IPS DF 6.9 (cell line): ENCODE measurements around the gene C2CD4B.
A peak's percentile ranks its signal among the peaks of the same experiment; 100 is the strongest.

Experiments used
- DNase-seq: peaks from one replicate; pipeline ENCODE4 v3.0.0-alpha.2; 2013; ENCODE audit warnings: low read depth, low spot score
- H3K27ac ChIP-seq: one replicate; pipeline ENCODE4 v1.5.1; 2013; ENCODE audit warnings: low read length, control low read depth
- H3K27me3 ChIP-seq: 2 replicates; pipeline ENCODE4 v1.6.1; 2013; ENCODE audit warnings: mild to moderate bottlenecking, low read length; ENCODE audit not compliant: control insufficient read depth, insufficient read depth
- H3K36me3 ChIP-seq: 2 replicates; pipeline ENCODE4 v1.6.1; 2013; ENCODE audit warnings: low read length; ENCODE audit not compliant: control insufficient read depth, insufficient read depth
- H3K4me1 ChIP-seq: 2 replicates; pipeline ENCODE4 v1.6.1; 2013; ENCODE audit warnings: low read length; ENCODE audit not compliant: control insufficient read depth, insufficient read depth
- H3K4me3 ChIP-seq: 2 replicates; pipeline ENCODE4 v1.5.1; 2013; ENCODE audit warnings: mild to moderate bottlenecking, low read length
- H3K9me3 ChIP-seq: 2 replicates; pipeline ENCODE4 v1.6.1; 2013; ENCODE audit warnings: low read length, inconsistent platforms; ENCODE audit not compliant: control insufficient read depth, insufficient read depth
- WGBS: extraction: QIAGEN DNeasy Blood & Tissue Kit; methylation state at CpG from one replicate; pipeline ENCODE4 v1.1.7; 2013; ENCODE audit warnings: mixed read lengths, missing lambda C conversion rate; ENCODE audit not compliant: insufficient read length, insufficient coverage; 5-methylcytosine and 5-hydroxymethylcytosine counted together

Gene C2CD4B

DNA sequence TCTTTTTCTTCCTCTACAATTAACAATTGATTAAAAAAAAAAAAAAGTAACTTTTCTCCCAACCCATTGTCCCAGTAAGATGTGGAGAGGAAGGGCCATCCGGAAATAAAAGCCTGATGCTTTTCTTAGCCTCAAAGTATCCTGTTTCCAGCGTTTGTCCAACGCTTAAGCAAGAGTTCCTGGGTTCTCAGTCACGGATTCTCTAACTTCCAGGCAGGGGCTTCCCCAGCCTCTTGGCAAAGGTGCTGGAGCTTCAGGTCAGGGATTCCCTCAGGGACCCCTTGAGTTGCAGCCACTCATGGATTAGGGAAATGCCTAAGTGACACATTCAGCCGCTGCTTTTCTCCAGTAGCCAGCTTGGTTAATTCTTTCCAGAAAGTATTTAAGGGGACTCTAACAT is 22.3 kb upstream of the C2CD4B start:
- Histone ChIP-seq H3K36me3 (no peaks in the 10 kb centered on the region), H3K9me3 (no peaks in the 10 kb centered on the region), H3K27ac (no peak overlapping the region), H3K27me3 (no peaks in the 10 kb centered on the region), H3K4me3 (no peak overlapping the region), H3K4me1 (no peaks in the 10 kb centered on the region)
- WGBS: no CpG with 5 or more reads among the region's 5 CpGs
- no peak for DNase-seq

DNA sequence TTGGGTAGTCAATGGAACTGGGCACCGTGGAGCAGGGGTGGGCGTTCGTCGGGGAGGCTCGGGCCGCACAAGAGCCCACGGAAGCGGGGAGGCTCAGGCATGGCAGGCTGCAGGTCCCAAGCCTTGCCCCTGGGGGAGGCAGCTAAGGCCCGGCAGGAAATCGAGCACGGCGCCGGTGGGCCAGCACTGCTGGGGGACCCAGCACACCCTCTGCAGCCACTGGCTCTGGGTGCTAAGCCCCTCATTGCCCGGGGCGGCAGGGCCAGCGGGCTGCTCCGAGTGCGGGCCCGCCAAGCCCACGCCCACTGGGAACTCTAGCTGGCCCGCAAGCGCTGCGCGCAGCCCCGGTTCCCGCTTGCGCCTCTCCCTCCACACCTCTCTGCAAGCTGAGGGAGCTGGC is 21.5 kb upstream of the C2CD4B start:
- Histone ChIP-seq H3K4me3 (no peak overlapping the region), H3K4me1 (no peaks in the 10 kb centered on the region), H3K27me3 (no peaks in the 10 kb centered on the region), H3K9me3 (no peaks in the 10 kb centered on the region), H3K27ac (no peak overlapping the region), H3K36me3 (no peaks in the 10 kb centered on the region)
- DNase-seq: no peak
- WGBS: no CpG with 5 or more reads among the region's 27 CpGs

DNA sequence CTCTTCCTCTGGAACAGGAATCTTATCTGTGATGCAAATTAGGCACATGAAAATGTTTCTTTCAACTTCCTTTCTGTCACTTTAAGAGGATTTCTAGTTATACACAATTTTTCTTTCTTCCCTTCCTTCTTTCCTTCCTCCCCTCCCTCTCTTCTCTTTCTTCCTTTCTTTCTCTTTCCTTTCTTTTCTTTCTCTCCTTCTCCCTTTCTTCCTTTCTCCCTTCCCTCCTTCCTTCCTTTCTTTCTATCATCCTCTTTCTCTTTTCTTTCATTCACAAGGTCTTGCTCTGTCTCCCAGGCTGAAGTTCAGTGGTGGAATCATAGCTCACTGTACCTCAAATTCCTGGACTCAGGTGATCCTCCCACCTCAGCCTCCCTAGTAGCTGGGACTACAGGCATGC is 18.0 kb upstream of the C2CD4B start:
- Histone ChIP-seq H3K9me3 (no peaks in the 10 kb centered on the region), H3K27ac (no peak overlapping the region), H3K4me3 (no peak overlapping the region), H3K27me3 (no peaks in the 10 kb centered on the region), H3K4me1 (no peaks in the 10 kb centered on the region), H3K36me3 (no peaks in the 10 kb centered on the region)
- no peak for DNase-seq

DNA sequence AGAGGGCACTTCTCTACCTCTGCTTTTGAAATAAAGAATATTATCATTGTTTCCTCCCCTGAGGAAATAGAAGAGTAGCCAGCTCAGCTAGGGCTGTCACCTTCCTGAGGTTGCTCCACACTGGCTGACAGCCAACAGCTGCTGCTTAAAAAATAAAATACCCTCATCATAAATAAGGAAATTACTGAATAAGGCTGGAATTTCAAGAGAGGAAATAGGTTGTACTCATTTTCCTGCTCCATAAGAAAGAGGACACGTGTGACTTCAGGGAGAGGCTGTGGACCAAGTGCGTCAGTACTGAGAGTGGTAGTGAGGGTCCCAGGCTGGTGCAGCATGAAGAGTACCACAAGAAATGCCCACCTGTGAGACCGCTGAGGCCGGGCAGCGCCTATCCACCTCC is 8.1 kb upstream of the C2CD4B start:
- Histone ChIP-seq H3K4me1 (no peaks in the 10 kb centered on the region), H3K27me3 (no peaks in the 10 kb centered on the region), H3K27ac (no peak overlapping the region), H3K4me3 (no peak overlapping the region), H3K36me3 (no peaks in the 10 kb centered on the region), H3K9me3 (no peaks in the 10 kb centered on the region)
- no peak for DNase-seq
- WGBS: no CpG with 5 or more reads among the region's 5 CpGs

DNA sequence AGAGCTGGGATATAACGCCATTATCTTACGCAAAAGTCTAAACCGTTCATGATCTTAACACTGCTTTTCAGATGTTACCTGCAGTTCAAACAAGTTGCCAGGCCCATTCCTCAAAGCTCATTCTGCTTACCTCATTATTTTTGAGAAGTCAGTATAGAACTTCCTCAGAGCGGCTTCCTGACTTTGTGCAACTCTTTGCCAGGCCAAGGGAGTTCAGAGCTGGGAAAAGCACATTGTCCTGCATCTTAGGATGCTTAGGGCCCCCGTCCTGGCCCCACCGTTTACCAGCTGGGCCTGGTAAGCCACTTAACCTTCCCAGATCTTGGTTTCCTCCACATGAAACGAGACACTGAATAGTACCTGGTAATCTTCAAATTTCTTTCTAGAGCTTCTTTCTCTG is 6.8 kb upstream of the C2CD4B start:
- no peak overlapping the region for H3K4me3 ChIP-seq
- H3K9me3 ChIP-seq: no peaks in the 10 kb centered on the region
- H3K4me1 ChIP-seq: no peaks in the 10 kb centered on the region
- WGBS: no CpG with 5 or more reads among the region's 7 CpGs
- no peaks in the 10 kb centered on the region for H3K27me3 ChIP-seq
- H3K36me3 ChIP-seq: no peaks in the 10 kb centered on the region
- DNase-seq: no peak
- no peak overlapping the region for H3K27ac ChIP-seq

DNA sequence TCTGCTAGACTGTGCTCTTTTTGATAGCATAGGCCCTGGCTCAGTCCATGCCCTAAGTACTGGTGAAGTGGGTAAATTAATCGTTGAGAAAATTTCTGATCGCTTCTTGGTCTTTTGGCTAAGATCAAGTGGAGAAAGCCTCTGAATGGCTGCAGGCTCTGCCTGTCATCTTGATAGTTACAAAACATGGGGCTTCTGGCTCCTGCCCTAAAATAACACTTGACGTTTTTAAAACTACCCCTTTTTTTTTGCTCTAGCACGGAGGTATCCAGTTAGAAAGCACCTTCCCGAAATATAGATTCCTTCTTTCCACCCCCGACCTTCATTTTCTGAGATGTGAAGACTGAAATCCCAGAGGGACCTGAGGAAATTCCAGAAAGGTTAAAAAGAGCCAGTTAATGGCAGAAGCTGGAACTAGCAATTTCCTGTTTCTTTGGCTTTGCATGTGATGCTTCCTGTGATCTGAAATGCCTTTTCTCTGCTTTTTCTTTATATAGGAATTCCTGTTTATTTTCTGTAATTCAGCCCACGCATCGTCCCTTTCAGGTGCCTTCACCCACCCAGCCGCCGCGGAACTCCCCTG is 799 bp upstream of the C2CD4B start:
- DNase-seq: no peak
- Histone ChIP-seq H3K27ac (no peak overlapping the region), H3K36me3 (no peaks in the 10 kb centered on the region), H3K4me1 (no peaks in the 10 kb centered on the region; the same call in 1 of the 2 replicates), H3K9me3 (no peaks in the 10 kb centered on the region), H3K4me3 (no peak overlapping the region), H3K27me3 (peaks cover 22% of the 10 kb centered on the region)
- WGBS: no CpG with 5 or more reads among the region's 11 CpGs

DNA sequence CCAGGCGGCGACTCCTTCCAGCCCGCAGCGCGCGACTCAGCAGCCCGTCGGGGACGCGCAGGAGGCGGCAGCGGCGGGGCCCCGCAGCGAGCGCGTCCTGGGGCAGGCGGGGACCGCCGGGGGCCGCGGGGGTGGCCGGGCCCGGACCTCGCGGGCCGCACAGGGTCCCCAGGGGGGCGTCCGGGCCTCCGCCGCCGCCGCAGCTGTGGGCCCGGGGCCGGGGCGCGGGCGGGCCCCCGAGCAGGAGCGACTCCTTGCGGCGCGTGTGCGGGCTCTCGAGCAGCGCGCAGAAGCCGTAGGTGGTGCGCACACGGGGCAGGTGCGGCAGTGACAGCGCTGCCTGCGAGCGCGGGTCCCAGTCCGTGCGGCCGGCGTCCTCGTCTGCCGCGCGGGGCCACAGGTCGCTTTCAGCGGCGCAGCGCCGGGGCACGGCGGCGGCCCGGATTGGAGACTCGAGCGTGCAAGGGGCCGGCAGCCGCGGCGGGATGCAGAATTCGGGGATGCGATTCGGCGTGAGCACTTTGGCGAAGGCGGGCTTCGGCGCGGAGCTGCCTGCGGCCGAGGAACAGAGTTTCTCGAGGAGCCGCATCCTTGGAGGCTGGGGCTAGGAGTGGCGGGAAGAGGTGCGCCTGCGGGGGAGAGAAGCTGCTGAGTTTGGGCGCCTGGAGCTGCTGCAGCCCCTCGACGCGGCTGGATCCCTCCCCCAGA is 535 bp downstream of the C2CD4B start:
- H3K9me3 ChIP-seq: no peaks in the 10 kb centered on the region
- H3K27me3 ChIP-seq: peaks cover 22% of the 10 kb centered on the region
- no peaks in the 10 kb centered on the region for H3K36me3 ChIP-seq
- no peak for DNase-seq
- H3K4me1 ChIP-seq: no peaks in the 10 kb centered on the region; the same call in 1 of the 2 replicates
- no CpG with 5 or more reads among the region's 98 CpGs for WGBS
- H3K27ac ChIP-seq: no peak overlapping the region
- peak overlapping the region; percentile 34; the same call in 1 of the 2 replicates for H3K4me3 ChIP-seq

DNA sequence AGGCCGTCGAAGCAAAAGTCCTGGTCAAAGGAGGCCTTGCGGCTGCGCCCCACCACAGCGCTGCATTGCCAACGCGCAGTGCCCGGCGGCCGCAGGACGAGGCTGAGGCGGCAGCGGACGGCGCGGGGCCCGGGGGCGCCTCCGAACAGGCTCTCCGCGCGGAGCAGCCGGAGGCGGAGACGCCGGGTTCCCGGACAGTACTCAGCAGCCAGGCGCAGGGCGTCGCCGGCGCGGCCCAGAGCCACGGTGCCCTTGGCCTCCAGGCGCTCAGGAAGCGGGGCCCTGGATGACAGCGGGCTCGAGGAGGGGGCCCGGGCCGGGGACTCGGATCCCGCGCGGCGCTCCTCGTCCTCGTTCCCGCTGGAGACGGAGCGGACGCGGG is 1.1 kb downstream of the C2CD4B start:
- no peaks in the 10 kb centered on the region for H3K9me3 ChIP-seq
- DNase-seq: no peak
- H3K4me3 ChIP-seq: peak overlapping the region; percentile 33; the same call in 1 of the 2 replicates
- WGBS: no CpG with 5 or more reads among the region's 52 CpGs
- H3K27ac ChIP-seq: no peak overlapping the region
- no peaks in the 10 kb centered on the region for H3K36me3 ChIP-seq
- peaks cover 22% of the 10 kb centered on the region for H3K27me3 ChIP-seq
- H3K4me1 ChIP-seq: no peaks in the 10 kb centered on the region; the same call in 1 of the 2 replicates

DNA sequence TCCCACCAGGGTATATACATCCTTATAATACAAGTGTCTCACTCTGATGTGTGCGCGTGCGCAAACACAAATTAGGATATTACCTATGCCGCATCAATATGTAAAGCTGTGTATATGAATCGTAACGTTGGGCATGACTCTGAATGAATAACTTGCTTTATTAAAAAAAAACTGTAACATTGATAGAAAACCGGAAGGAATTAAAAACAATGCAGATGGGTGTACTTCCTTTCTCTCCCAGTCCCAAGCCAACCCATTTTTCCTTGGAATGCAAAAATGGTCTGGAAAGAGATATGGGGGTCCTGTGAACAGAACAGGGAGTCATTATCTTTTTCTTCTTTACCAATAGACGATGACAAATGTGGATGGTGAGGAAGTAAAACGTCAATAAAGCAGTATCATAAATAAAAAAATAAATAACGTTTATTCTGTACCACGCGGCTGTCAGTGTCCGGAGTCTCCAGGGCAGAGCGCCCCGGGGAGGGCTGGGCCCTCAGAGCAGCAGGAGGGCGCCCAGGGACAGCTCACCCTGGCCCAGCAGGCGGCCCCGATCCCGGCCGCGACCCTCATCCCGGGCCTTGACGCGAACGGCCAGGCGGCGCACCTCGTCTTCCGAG is 1.6 kb downstream of the C2CD4B start:
- no peaks in the 10 kb centered on the region; the same call in 1 of the 2 replicates for H3K4me1 ChIP-seq
- no CpG with 5 or more reads among the region's 29 CpGs for WGBS
- H3K36me3 ChIP-seq: no peaks in the 10 kb centered on the region
- peak overlapping the region; percentile 33; the same call in 1 of the 2 replicates for H3K4me3 ChIP-seq
- H3K27me3 ChIP-seq: peaks cover 22% of the 10 kb centered on the region
- no peak for DNase-seq
- no peak overlapping the region for H3K27ac ChIP-seq
- no peaks in the 10 kb centered on the region for H3K9me3 ChIP-seq

DNA sequence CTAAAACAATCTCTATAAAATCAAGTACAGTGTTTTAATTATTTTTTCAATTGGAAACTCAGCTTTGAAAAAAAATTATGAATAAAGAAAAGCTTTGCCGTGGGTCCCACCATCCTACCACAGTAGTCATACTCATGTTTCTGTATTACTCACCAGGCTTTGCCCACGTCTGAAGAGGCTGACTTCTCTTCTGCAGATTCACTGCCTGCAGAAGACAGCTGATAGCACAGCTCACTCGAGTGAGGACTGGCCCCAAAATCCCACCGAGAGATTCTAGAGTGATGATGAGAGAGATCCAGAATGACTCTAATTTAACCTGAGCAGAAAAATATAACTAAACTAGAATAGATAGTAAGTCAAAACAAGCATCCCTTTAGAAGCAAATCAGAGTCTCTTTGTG is 11.9 kb downstream of the C2CD4B start:
- Histone ChIP-seq H3K27me3 (no peaks in the 10 kb centered on the region), H3K27ac (no peak overlapping the region), H3K36me3 (no peaks in the 10 kb centered on the region), H3K4me3 (no peak overlapping the region), H3K4me1 (no peaks in the 10 kb centered on the region), H3K9me3 (no peaks in the 10 kb centered on the region)
- no peak for DNase-seq
- WGBS: no CpG with 5 or more reads among the region's 4 CpGs

DNA sequence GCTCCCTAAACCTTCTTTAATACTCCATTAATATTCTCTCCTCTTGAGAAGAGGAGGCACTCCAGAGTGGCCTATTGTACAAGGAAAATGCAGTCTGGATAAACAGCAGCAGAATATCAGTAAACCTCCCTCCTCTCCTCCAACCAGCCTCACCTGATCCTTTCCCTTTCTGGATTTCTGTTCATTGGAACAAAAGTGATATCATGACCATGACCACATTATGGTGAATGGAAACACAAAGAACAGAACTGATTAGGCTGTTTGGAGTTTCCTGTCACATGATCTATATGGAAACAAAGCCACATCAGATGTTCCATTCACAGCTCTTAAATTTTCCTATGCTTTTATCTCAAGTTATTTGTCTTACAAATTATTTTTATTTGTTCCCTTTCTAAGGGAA is 14.6 kb downstream of the C2CD4B start:
- H3K36me3 ChIP-seq: no peaks in the 10 kb centered on the region
- no peak for DNase-seq
- no peaks in the 10 kb centered on the region for H3K27me3 ChIP-seq
- no peak overlapping the region for H3K27ac ChIP-seq
- H3K4me1 ChIP-seq: no peaks in the 10 kb centered on the region
- no peak overlapping the region for H3K4me3 ChIP-seq
- no peaks in the 10 kb centered on the region for H3K9me3 ChIP-seq
